Sciatic nerve (tissue), 2 donors: ENCODE measurements around the gene RBM22. TPM values are rescaled to one million over a fixed set of nuclear protein-coding genes. Genes with fewer than 3 reads are reported as not detected.

Experiments
- ATAC-seq: fragments of 200-7000 bp; cut with Tn5 transposase; one replicate; pipeline ENCODE4 v1.9.1; 2020; ENCODE audit warnings: mild to moderate bottlenecking, moderate library complexity
- DNase-seq: peaks from one replicate; pipeline ENCODE4 v3.0.0-alpha.2; 2020; ENCODE audit warnings: low spot score
- intact Hi-C: fragments of 100-400 bp; cut with DNase I; formaldehyde crosslinking; loops from one replicate; pipeline ENCODE4 v1.14.2; 2022
- total RNA-seq: library from RNA; stranded (reverse); fragmentation: NEBNext Ultra II Directional; extraction: Animal tissue kit (Norgen Biotek cat#: 25700); gene quantifications from one replicate; pipeline ENCODE4 v1.2.1, GENCODE V29; 2021
- donor health status: DM: no; HTN: no; CAD: no.
- donor health status: DM: no; HTN: no; CAD: no.

RBM22 gene
- total RNA-seq, 1 donor from 2014 or later, result 49.0 TPM

- intact Hi-C loops, result no loop called here
- no peak for DNase-seq
- no peak for ATAC-seq
These were observed 25.8 kb downstream of the RBM22 start for GRCh38 chr5:150675069-150675468.

GRCh38 chr5:150674341-150674821 is 26.5 kb downstream of the RBM22 start:
- intact Hi-C loops, result no loop called here
- ATAC-seq, result peak; percentile 84
- peak; percentile 88 for DNase-seq

DNA sequence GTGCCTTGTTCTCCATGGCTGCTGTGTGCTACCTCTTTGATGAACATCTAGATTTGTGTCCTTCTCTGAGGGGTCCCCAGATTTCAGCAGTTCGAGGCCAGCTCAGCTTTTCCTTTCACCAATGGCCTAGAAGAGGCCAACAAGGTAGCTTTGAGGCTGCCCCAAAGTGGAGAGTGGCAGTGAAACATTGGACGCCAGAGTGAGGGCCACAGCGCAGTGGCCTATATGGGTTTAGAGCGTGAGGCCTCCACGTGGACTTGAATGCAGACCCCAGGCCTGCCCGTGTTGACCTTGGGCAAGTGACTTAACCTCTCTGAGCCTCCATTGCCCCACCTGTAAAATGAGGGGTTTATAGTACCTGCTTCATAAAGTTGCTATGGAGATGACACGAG is 28.0 kb downstream of the RBM22 start:
- intact Hi-C loops, result no loop called here
- no peak for ATAC-seq
- no peak for DNase-seq

GRCh38 chr5:150672237-150672883 is 28.5 kb downstream of the RBM22 start:
- peak; percentile 79 for DNase-seq
- intact Hi-C loops, result no loop called here
- peak; percentile 15 for ATAC-seq

- DNase-seq, result no peak
- intact Hi-C loops, result no loop called here
- ATAC-seq, result peak; percentile 2
These were observed 29.2 kb downstream of the RBM22 start for GRCh38 chr5:150671509-150672236.

DNA sequence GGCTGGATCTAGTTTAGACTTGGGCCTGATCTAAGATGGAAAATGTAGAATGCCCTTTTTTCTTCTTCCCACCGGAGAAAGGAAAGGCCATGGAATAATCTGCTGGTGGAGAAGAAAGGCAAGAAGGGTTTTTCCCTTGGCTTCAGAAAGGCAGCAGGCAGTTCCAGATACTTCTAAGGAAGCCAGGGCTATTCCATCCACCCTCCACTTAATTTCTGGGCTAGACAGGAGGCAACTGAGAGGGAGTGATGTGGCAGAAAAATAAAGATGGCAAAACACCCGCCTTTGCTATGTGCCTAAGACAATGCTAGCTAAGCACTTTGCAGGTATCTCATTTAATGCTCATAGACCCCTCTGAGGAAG is 29.9 kb downstream of the RBM22 start:
- intact Hi-C loops, result no loop called here
- DNase-seq (no peak), ATAC-seq (no peak)

DNA sequence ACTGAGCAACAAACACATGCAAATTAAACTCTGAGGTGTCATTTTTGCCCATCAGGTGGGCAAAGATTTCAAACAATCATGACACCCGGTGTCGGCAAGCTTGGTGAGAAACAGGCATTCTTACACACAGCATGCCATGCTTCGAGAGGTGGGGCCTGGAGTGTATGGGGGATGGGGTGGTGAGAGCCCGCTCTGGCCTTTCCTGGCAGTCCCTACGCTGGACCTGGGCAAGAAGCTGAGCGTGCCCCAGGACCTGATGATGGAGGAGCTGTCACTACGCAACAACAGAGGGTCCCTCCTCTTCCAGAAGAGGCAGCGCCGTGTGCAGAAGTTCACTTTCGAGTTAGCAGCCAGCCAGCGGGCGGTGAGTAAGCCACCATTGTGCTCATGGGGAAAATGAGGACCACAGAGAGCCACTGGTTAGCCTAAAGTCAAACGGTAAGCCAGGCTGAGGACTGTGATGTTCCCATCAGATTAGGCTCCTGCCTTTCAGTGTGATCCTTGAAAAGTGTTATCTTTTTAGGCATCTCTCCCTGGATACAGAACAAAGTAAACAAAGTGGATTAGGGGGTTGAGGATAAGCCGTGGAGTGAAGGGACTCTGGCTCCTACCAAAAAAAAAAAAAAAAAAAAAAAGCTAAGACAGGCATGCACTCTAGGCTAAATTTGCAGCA is 30.5 kb downstream of the RBM22 start:
- intact Hi-C loops, result no loop called here
- DNase-seq (no peak), ATAC-seq (no peak)

DNA sequence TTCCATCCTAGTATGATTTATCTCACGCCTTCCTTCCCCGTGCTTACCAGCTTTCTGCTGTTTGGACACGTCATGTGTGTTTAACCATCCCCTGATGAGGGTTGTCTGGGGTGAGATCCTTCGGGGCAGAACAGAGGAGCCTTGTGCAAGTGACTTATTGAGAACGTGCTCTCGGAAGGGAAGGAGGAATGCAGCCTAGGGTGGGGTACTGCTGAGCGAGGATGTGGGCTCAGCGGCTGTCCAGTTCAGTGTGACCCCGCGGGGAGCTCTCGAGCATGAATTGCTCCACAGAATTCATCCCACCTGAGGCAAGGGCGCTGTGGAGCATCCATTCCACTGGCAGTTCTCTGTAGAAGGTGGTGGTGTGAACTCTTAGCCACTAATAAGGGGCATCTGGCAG is 35.8 kb downstream of the RBM22 start:
- intact Hi-C loops, result no loop called here
- no peak for DNase-seq
- ATAC-seq, result peak; percentile 79

- DNase-seq (no peak), ATAC-seq (no peak)
- intact Hi-C loops, result no loop called here
These were observed 36.9 kb downstream of the RBM22 start for GRCh38 chr5:150663936-150664335.

GRCh38 chr5:150662731-150663516 is 37.9 kb downstream of the RBM22 start:
- ATAC-seq, result no peak
- no peak for DNase-seq
- intact Hi-C loops, result no loop called here

- DNase-seq (no peak), ATAC-seq (no peak)
- intact Hi-C loops, result no loop called here
These were observed 38.9 kb downstream of the RBM22 start for GRCh38 chr5:150661821-150662596.

GRCh38 chr5:150661086-150661485 is 39.8 kb downstream of the RBM22 start, which contains the start of gene MYOZ3:
MYOZ3 (plus strand) TSS chr5:150661251; CDS start chr5:150662942, 1,691 bp downstream.
- intact Hi-C loops, result no loop called here
- no peak for DNase-seq
- no peak for ATAC-seq

DNA sequence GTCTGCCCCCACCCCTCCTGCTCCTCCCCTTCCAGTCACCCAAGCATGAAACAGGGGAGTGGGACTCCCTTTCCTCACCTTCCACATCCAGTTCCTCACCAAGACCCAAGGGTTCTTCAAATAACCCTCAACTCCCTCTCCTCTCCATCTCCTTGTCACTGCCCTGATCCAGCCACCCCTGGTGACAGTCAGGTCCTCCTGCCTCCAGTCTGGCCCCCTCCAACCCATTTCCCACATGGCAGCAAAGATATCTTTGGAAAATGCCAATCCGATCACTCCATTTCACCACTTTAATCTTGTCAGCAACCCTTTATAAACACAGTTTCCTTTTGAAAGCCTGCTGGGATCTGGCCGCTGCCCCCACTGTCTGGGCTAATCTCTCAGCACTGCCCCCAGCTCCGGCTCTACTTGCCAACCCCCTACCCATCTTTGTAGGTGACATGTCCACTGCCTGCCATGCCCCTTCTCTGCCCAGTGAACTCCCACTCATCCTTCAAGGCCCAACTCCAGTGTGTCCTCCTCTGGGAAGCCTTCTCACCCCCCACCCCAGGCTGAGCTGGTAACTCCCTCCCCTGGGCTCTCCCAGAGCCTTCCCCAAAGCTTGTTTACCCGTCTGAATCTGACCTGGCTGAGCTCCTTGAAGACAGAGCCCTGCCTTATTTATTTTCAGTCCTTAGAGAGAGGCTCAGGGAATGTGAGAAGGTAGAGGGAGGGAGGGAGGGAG is 40.6 kb downstream of the RBM22 start:
- intact Hi-C loops, result no loop called here
- peak; percentile 8 for ATAC-seq
- DNase-seq, result no peak

DNA sequence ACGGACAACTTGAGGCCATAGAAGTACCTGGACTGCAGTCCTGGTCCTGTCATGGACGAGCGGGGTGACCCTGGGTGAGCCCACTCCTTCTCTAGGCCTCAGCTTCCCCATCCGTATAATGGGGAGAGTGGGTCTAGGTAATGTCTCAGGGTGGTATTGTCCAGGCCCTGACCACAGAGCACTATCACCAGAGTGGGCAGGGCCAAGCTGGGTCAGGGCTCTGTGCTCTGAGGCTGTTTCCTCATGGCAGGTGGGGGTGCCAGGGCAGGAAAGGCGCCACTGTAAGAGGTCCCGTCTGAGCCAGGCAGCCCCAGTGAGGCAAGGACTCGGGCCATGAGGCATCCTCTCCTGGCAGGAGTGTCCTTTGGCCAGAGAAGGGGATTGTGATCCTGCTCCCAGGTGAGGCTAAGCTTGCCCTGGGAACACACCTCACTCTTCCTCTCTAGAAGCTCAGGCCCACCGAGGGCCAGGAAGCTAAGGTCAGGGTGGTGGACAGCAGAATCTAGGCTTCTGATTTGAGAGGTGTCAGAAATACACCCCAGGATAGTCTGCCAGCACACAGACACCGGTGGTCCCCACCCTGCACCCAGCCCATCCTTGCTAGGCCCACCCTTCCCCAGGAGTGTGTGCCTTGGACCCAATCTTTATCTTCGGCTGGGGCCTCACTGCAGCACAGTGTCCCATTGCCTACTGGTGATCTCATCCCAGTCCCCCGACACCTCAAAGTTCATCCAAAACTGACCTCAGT is 41.3 kb downstream of the RBM22 start:
- ATAC-seq (no peak), DNase-seq (no peak)
- intact Hi-C loops, result no loop called here

DNA sequence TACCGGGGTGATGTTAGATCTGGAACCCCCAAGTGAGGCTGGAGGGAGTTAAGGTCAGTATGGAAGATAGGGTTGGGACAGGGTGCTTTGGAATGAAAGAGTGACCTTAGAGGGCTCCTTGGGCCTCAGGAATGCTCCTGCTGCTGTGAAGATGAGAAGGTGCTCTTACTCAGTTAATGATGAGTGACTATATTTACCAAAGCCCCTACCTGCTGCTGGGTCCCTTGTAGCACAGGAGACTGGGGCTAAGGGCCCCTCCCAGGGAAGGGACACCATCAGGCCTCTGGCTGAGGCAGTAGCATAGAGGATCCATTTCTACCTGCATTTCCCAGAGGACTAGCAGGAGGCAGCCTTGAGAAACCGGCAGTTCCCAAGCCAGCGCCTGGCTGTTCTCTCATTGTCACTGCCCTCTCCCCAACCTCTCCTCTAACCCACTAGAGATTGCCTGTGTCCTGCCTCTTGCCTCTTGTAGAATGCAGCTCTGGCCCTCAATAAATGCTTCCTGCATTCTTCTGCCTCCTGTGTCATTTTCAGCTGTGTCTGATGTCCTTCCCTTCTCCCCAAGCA is 42.1 kb downstream of the RBM22 start:
- intact Hi-C loops, result no loop called here
- DNase-seq (no peak), ATAC-seq (no peak)

DNA sequence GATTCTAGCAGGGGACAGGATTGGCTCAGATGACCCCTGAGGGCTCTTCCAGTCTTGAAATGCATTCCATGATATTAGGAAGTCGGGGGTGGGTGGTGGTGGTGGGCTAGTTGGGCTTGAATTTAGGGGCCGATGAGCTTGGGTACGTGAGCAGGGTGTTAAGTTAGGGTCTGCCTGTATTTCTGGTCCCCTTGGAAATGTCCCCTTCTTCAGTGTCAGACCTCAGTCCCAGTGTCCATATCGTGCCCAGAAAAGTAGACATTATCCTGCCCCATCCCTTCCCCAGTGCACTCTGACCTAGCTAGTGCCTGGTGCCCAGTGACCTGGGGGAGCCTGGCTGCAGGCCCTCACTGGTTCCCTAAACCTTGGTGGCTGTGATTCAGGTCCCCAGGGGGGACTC is 42.7 kb downstream of the RBM22 start:
- DNase-seq, result no peak
- ATAC-seq, result no peak
- intact Hi-C loops, result no loop called here
